ENCODE measurements around the gene UBQLNL. TPM values are rescaled to one million over a fixed set of nuclear protein-coding genes. Genes with fewer than 3 reads are reported as not detected.
A peak's percentile ranks its signal among the peaks of the same experiment; 100 is the strongest.

The UBQLNL gene
- total RNA-seq, 1 experiment from 2014 or later = not detected

DNA sequence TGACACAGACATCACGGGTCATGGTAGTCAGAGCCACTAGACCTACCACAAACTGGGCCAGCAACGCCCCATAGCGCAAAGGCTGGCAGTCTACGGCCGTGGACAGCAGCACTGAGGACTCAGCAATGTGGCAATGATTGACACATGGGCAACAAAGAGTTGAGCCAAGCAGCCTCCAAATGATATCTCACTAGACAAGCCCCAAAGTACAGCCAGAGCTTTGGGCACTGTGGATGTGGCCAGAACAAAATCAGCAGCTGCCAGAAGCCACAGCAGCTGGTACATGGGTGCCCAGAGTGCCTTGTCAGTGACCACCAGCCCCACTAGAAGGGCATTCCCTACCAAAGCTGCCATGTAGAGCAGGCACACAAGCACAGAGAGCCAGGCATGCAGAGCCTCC, 11.2 kb upstream of the UBQLNL start:
- Histone ChIP-seq H3K4me3 (ENCODE audit: insufficient read depth, low read depth, low read length) (no peak overlapping the region), H3K27me3 (ENCODE audit: control insufficient read depth, insufficient read depth, low read length) (no peaks in the 10 kb centered on the region), H3K36me3 (replicated peaks; ENCODE audit: control insufficient read depth, insufficient read depth, low read length) (no peaks in the 10 kb centered on the region)
- DNase-seq = no peak

DNA sequence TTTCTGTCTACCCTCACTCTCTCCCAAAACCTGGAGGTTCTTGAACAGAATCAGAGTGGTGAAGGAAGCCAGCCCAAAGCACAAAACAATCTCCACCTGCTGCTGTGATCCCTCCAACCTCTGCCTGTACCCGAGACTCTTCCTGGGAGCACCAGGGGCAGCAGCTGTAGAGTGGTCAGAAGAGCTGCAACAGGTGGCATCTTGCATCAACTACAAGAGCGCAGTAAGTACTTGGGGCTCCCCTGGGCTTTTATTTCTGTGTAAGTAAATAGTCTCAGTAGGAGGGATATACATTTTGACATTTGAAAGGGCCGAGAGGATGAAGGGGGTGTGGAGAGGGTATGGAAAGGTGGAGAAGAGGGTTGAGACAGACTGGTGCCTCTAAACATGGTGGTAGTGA, 8.3 kb upstream of the UBQLNL start:
- H3K27me3 ChIP-seq (ENCODE audit: control insufficient read depth, insufficient read depth, low read length) = no peaks in the 10 kb centered on the region
- DNase-seq = peak; percentile 8
- H3K36me3 ChIP-seq (replicated peaks; ENCODE audit: control insufficient read depth, insufficient read depth, low read length) = no peaks in the 10 kb centered on the region
- H3K4me3 ChIP-seq (ENCODE audit: insufficient read depth, low read depth, low read length) = no peak overlapping the region

DNA sequence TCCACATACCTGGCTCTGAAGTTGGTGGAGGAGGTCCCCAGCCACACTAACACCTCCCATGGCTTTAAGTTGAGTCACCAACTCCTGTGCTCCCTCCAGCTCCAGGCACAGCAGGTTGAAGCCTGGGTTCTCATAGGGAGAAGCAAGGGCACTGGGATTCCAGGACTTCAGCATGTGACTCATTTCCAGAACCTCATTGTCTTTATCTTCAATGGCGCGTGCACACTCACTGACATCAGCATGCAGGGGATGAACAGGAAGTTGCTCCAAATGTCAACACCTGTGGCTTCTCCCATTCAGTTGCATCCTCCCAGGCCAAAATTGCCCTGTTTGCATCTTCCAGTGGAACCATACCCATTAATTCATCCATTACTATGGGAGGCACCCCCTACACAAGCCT, 5.8 kb upstream of the UBQLNL start:
- H3K4me3 ChIP-seq (ENCODE audit: insufficient read depth, low read depth, low read length) = no peak overlapping the region
- no peaks in the 10 kb centered on the region for H3K36me3 ChIP-seq (replicated peaks; ENCODE audit: control insufficient read depth, insufficient read depth, low read length)
- H3K27me3 ChIP-seq (ENCODE audit: control insufficient read depth, insufficient read depth, low read length) = no peaks in the 10 kb centered on the region
- DNase-seq = no peak

- Histone ChIP-seq H3K4me3 (ENCODE audit: insufficient read depth, low read depth, low read length) (no peak overlapping the region), H3K27me3 (ENCODE audit: control insufficient read depth, insufficient read depth, low read length) (no peaks in the 10 kb centered on the region), H3K36me3 (replicated peaks; ENCODE audit: control insufficient read depth, insufficient read depth, low read length) (no peaks in the 10 kb centered on the region)
- DNase-seq = no peak
Observed at GRCh38 chr11:5521540-5521939, 5.0 kb upstream of the UBQLNL start.

DNA sequence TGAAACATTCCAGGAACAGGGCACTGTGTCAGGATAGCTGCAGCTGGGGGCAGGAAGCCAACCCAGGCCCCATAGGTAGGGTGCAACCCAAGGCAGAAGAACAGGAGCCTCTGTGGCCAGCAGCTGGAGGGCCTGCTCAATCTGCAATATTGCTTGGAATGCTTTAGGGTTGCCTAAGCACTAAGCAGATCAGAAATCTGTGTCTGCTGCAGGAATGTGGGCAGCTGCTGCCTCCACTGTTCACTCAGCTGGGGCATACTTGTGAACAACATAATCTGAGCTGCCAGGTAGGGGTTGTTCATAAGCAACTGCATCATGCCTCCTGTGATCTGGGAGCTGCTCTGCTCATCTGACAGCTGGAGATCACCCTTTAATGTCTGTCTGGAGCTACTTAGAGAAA, 1.7 kb downstream of the UBQLNL start:
- no peak for DNase-seq
- Histone ChIP-seq H3K4me3 (ENCODE audit: insufficient read depth, low read depth, low read length) (no peak overlapping the region), H3K27me3 (ENCODE audit: control insufficient read depth, insufficient read depth, low read length) (no peaks in the 10 kb centered on the region), H3K36me3 (replicated peaks; ENCODE audit: control insufficient read depth, insufficient read depth, low read length) (no peaks in the 10 kb centered on the region; the same call in 1 of the 2 replicates)

GRCh38 chr11:5509803-5510202, 6.7 kb downstream of the UBQLNL start, which contains the start of gene UBQLN3:
TSS of gene UBQLN3 (minus strand) at chr11:5509957. CDS start at chr11:5509558, 399 bp downstream.
- H3K27me3 ChIP-seq (ENCODE audit: control insufficient read depth, insufficient read depth, low read length) = no peaks in the 10 kb centered on the region
- H3K36me3 ChIP-seq (replicated peaks; ENCODE audit: control insufficient read depth, insufficient read depth, low read length) = no peaks in the 10 kb centered on the region
- no peak for DNase-seq
- no peak within 1 kb of the TSS for H3K4me3 ChIP-seq (ENCODE audit: insufficient read depth, low read depth, low read length)

- DNase-seq = no peak
- H3K4me3 ChIP-seq (ENCODE audit: insufficient read depth, low read depth, low read length) = no peak overlapping the region
- H3K27me3 ChIP-seq (ENCODE audit: control insufficient read depth, insufficient read depth, low read length) = no peaks in the 10 kb centered on the region
- no peaks in the 10 kb centered on the region for H3K36me3 ChIP-seq (replicated peaks; ENCODE audit: control insufficient read depth, insufficient read depth, low read length)
Observed at GRCh38 chr11:5508605-5509004, 7.9 kb downstream of the UBQLNL start.

DNA sequence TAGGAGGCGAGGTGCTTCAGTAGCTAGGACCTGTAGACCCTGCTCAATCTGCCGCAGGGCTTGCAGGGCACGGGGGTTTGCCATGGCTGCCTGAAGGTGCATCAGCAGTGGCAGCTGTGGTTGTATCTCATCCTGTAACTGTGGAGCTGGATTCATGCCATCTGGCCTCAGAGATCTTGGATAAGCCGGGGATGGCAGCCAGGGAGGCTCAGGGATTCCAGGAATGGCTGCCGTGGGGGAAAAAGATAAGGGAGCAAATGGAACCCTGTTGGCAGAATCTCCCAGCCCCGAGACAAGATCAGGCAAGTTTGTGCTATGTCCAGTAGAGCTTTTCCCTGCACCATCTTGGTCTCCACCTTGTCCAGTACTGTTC, 8.6 kb downstream of the UBQLNL start:
- Histone ChIP-seq H3K36me3 (replicated peaks; ENCODE audit: control insufficient read depth, insufficient read depth, low read length) (no peaks in the 10 kb centered on the region), H3K4me3 (ENCODE audit: insufficient read depth, low read depth, low read length) (no peak overlapping the region), H3K27me3 (ENCODE audit: control insufficient read depth, insufficient read depth, low read length) (no peaks in the 10 kb centered on the region)
- no peak for DNase-seq

GRCh38 chr11:5507177-5507932, 9.1 kb downstream of the UBQLNL start:
- H3K27me3 ChIP-seq (ENCODE audit: control insufficient read depth, insufficient read depth, low read length) = no peaks in the 10 kb centered on the region
- H3K4me3 ChIP-seq (ENCODE audit: insufficient read depth, low read depth, low read length) = no peak overlapping the region
- no peaks in the 10 kb centered on the region for H3K36me3 ChIP-seq (replicated peaks; ENCODE audit: control insufficient read depth, insufficient read depth, low read length)
- no peak for DNase-seq

- no peaks in the 10 kb centered on the region for H3K36me3 ChIP-seq (replicated peaks; ENCODE audit: control insufficient read depth, insufficient read depth, low read length)
- H3K4me3 ChIP-seq (ENCODE audit: insufficient read depth, low read depth, low read length) = no peak overlapping the region
- no peak for DNase-seq
- no peaks in the 10 kb centered on the region for H3K27me3 ChIP-seq (ENCODE audit: control insufficient read depth, insufficient read depth, low read length)
Observed at GRCh38 chr11:5505363-5506048, 11.0 kb downstream of the UBQLNL start.

DNA sequence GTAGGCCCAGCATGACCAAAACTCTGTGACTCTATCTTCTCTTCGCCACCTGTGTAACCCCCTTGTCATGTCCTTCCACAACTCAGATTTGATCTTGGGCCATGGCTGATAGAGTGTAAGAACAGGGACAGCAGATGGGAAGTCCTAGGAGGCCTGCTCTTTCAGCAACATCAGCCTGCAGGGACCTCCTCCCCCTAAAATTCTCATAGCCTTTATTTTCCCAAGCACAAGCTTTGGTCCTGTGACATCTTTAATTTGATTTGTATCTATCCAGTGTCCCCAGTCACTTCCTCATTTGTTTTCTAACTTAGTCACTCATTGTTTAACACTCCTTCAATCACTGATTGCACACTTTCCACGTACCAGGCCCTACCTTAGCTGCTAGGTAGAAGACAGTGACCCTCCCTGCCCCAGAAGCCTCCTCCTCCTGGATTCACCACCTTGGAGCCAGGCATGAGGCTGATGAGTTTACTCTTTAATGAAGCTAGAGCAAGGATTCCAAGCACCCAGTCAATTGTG, 12.0 kb downstream of the UBQLNL start:
- Histone ChIP-seq H3K4me3 (ENCODE audit: insufficient read depth, low read depth, low read length) (no peak overlapping the region), H3K36me3 (replicated peaks; ENCODE audit: control insufficient read depth, insufficient read depth, low read length) (no peaks in the 10 kb centered on the region), H3K27me3 (ENCODE audit: control insufficient read depth, insufficient read depth, low read length) (no peaks in the 10 kb centered on the region)
- no peak for DNase-seq

DNA sequence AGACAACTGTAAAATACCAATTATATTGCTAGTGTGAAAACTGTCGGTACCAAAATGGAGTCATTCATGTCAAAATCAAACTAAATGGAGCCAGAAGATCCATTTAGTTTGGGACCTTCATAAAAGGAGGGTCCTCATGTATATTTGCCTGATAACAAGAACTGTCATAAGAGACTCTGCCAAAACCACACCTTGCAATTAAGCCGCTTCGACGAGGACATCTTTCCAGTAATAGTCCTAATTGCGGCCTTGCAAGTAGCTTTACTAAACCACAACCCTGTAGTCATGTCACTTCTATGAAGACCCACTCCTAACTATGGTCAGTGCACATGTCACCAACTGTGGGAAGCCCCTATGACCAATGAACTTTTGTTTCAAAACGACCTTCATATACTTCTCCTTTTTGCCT, 16.1 kb downstream of the UBQLNL start:
- Histone ChIP-seq H3K4me3 (ENCODE audit: insufficient read depth, low read depth, low read length) (no peak overlapping the region), H3K27me3 (ENCODE audit: control insufficient read depth, insufficient read depth, low read length) (no peaks in the 10 kb centered on the region), H3K36me3 (replicated peaks; ENCODE audit: control insufficient read depth, insufficient read depth, low read length) (no peaks in the 10 kb centered on the region)
- no peak for DNase-seq

DNA sequence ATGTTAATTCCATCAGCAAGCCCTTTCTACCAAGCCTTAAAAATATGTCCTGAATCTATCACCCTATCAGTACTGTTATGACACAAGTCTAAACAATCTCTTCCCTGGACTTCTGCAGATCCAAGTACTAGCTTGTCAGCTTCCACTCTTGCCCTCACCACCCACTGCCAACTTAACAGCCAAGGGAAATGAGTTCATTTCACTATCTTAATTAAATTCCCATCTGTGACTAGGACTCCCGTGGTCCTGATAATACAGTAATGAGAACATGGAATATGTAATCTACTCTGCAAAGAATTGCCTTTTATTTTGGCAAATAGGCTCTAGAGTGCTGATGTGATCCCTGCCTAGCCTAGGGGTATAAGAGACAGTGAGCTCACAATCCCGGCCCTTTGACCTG, 16.8 kb downstream of the UBQLNL start:
- Histone ChIP-seq H3K36me3 (replicated peaks; ENCODE audit: control insufficient read depth, insufficient read depth, low read length) (no peaks in the 10 kb centered on the region), H3K4me3 (ENCODE audit: insufficient read depth, low read depth, low read length) (no peak overlapping the region), H3K27me3 (ENCODE audit: control insufficient read depth, insufficient read depth, low read length) (no peaks in the 10 kb centered on the region)
- DNase-seq = no peak

- H3K27me3 ChIP-seq (ENCODE audit: control insufficient read depth, insufficient read depth, low read length) = no peaks in the 10 kb centered on the region
- H3K4me3 ChIP-seq (ENCODE audit: insufficient read depth, low read depth, low read length) = no peak overlapping the region
- no peaks in the 10 kb centered on the region for H3K36me3 ChIP-seq (replicated peaks; ENCODE audit: control insufficient read depth, insufficient read depth, low read length)
- DNase-seq = no peak
Observed at GRCh38 chr11:5489576-5490357, 26.7 kb downstream of the UBQLNL start.

Data from H7 (cell line).